Left renal pelvis (tissue), 4 donors: ENCODE results near the gene MEGF10. TPM values are rescaled to one million over a fixed set of nuclear protein-coding genes. Genes with fewer than 3 reads are reported as not detected.

Experiments used
- DNase-seq, 4 donors: peaks; one replicate each; pipeline ENCODE4 v3.0.0-alpha.2; 2013; ENCODE audit warnings: low read depth in 4 of 4, low spot score in 3 of 4
- polyA plus RNA-seq, 4 donors: library from polyadenylated mRNA; unstranded; fragments of 120-200 nt; gene quantifications; one replicate each; pipeline ENCODE4 v1.2.1, GENCODE V29; 2013; ENCODE audit not compliant: insufficient read length in 4 of 4

MEGF10 gene
- polyA plus RNA-seq, 4 donors = 0.76 to 1.7 (median 1.3) TPM

DNA sequence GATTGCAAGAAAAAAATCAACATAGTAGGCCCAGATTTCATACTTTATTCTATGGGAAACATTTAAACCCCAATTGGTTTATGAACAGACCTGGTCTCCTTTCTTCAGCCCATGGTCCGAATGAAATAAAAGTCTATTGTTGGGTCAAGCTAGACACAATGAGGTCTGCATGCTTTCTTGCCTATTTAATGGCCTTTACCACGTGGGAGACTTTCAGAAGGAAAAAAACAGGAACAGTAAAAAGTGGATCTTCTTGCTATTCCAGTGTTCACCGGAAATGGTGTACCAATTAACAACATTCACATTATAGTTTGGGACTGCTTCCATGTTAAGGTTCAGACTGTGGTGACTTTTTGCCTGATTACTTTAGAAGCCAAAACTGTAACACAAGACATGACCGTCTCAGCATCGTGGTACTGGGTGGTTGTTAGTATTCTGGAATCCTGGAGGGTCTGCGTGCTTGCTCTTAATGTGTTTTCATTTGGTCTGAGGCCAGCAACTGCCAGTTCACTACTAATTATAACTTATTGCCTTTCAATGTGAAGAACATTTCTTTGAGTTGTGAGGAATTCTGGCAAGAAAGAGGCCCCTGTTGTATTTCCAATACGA lies 141.5 kb downstream of the MEGF10 start:
- no peak for DNase-seq

DNA sequence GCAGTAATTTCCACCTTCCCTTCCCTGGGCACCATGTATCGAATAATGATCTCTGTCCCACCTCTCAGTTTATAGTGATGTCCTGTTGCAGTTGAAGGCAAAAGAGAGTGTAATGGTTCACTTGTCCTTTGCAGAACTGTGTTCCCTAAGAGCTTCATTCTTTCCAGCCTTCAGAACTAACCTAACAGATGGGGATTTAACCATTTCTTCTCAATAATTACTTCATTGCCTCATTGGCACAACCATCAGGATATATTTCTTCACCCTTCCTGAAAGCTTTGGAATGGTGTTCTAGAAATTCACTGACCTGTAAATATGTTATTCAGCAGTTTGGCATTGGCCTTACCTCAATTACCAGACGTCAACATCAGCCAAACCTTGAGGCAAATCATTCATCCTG lies 142.9 kb downstream of the MEGF10 start:
- DNase-seq = no peak

DNA sequence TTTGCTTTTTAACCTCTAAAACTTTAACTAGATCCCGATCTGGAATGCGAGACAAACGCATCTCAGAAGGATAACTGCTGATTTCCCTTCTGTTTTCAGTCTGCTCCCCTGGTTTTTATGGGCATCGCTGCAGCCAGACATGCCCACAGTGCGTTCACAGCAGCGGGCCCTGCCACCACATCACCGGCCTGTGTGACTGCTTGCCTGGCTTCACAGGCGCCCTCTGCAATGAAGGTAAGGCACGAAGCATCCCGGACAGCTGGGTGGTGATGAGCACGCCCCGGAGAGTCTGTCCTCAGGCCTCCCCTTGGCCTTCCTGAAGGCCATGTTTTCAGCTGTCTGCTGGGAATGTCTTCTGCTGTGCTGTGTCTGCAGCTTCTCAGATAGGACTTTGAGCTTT lies 144.0 kb downstream of the MEGF10 start:
- no peak for DNase-seq

DNA sequence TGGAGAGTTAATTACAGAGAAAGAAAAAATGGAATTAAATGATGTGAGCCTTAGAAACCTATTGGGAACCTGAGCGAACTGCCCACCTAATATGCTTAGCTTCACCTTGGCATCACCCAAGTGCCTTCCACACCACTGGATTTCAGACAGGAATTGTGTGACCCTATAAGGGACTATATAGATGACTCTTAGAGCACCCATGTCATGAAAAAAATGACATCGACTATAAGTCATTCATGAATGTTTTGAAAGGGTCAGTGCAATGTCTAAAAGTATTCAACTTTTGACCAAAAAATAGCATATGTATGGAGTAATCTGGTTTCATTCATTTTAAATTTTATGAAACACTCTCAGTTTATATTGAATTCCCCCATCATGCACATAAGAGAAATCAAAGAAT lies 145.2 kb downstream of the MEGF10 start:
- no peak for DNase-seq

DNA sequence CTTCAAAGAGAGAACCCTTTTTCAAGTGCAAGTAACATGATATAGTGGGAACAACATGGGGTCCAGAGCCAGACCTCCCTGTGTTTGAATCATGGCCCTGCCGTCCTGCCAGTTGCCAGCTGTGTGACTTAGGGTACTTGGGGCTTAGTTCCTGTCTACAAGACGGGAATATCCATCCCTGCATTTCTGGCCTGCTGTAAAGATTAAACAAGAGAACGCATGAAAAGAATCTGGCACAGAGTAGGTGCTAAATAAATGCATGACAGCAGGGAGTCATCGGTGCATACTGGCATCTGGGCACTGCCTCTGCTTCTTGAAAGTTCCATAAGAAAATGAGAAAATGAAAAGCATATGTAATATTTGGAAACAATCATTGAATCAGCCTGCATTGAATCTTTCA lies 149.0 kb downstream of the MEGF10 start:
- no peak for DNase-seq

DNA sequence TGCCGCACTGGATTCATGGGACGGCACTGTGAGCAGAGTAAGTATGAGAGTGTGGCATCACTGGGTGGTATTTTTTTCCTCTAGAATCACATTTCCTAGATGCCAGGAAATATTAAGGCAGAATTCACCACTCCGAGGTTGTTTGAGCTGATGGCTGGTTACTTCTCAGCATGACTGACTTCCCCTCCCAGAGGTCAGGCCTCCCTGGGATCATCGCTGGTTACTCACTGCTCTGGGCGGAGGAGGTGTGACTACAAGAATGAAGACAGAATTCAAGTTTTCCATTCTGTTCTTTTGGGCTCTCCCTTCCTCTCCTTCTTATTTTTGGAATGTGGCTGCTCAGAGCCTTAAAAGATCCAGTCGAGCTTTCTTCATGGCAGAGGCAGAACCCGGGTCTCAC lies 150.2 kb downstream of the MEGF10 start:
- DNase-seq = no peak

DNA sequence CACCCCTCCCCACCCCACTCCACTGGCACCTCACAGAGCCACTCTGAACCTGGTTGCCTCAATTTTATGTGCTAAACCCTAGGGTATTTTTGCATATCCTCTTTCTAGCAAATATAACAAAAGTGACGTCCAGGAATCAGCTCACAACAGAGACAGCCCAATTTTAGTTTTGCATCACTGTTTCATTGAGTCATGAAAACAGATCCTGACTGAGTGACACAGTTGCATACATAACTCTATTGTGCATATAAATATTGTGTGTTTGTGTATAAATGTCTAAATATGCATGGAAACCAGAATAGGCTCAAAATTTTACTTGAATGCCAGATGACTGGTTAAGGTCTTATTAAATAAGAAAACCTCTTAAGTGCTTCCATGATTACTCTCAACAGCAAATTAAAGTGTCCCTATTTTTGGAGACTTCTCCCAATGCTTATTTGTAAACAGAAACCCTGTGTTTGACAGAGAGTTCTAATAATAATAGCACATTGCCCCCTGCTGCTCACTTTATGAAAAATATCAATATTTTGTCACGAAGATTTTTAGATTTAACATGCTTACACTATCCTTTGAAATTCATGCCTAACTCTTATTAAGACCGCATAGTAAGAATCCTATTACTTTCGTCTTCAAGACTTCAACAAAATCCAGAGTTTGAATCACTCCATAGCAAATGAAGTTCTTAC lies 151.3 kb downstream of the MEGF10 start:
- DNase-seq = no peak

DNA sequence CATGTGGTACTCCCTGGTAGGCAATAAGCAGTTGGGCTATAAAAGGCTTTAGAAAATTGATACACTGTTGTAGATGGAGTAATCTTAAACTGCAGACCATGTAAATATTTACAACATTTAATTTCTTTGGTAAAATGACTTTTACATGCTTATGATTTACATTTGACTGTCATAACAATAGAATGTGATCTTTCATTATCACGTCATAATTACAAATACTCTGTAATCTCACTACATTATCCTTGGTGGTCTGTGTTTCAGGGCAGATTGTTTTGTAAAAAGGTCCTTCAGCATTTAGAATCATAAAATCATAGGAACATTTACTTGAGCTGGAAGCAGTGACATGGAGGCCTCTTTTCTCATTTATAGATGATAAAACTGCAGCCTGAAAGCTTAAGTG lies 153.6 kb downstream of the MEGF10 start:
- DNase-seq = no peak

DNA sequence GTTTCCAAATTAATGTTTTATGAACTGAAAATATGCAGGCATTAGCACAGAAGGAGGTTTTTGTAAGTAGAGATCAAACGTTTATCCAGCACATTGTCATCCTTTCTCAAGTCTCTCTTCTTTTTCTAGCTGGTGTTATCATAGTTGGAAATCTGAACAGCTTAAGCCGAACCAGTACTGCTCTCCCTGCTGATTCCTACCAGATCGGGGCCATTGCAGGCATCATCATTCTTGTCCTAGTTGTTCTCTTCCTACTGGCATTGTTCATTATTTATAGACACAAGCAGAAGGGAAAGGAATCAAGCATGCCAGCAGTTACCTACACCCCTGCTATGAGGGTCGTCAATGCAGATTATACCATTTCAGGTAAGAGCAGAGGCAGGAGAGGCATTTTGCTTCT lies 154.7 kb downstream of the MEGF10 start:
- DNase-seq = no peak

DNA sequence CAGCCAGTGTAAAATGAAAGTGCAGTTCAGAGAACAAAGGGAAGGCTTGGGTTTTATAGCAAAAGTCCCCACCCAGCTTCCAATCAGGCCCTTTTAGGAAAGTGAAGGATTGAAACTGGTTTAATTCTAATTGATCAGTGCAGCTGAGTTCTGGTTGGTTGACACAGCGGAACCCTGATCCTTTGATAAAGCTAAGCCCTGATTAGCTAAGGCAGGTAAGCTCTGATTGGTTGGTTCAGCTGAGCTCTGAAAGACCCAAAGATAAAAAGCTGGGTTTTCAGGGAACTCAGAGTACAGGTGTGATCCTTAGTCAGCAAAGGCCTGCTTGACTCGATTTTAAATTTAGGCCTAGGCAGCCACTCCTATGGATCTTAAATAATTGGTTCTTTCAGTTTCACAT lies 156.0 kb downstream of the MEGF10 start:
- no peak for DNase-seq

DNA sequence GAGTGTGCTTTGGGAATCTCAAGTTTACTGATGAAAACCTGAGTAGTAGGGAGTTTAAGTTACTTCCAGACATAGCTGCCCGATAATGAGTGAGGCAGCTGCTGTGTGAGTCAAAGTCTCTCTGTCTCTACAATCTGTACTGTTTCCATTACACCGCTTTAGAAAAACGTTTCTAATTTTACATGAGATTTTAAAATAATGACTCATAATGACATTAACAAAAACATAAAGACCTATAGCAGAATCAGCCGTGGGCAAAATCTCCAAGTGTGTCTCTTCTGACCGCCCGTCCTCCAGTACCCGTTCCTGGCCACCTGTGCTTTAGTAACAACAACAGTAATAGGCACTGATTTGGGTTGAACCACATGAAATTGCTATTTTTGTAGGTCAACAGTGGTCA lies 157.2 kb downstream of the MEGF10 start:
- DNase-seq = no peak

DNA sequence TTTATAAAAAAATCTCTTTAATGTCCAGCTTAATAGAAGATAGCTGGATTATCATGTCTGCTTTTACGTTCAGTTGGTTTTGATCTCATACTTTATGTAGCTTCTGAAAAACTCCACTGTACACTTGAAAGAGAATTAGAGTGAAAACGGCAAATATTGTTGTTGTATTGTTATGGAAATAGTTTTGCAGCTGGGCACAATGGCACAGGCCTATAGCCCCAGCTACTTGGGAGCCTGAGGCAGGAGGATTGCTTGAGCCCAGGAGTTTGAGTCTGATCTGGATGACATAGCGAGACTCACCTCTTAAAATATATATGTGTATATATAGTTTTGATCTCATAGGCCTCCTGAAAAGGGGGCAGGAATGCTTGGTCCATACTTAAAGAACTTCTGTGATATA lies 159.4 kb downstream of the MEGF10 start:
- no peak for DNase-seq

DNA sequence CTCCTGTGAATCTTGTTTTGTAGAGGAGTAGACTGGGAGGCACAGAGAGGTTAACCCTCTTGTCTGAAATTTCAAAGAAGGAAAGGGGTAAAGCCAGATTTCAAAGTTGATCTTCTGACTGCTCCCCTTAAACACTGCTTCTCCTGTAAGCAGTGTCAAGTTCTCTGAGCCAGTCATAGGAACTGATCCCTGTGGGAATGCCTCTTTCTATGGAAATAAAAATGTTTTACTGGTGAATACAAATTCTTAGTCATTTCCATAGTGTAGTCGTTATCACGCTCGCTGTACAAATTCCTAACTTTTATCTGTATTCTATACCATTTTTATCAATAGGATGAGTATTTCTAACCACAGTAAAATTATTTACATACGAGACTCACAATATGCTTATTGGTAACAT lies 160.5 kb downstream of the MEGF10 start:
- DNase-seq = no peak

DNA sequence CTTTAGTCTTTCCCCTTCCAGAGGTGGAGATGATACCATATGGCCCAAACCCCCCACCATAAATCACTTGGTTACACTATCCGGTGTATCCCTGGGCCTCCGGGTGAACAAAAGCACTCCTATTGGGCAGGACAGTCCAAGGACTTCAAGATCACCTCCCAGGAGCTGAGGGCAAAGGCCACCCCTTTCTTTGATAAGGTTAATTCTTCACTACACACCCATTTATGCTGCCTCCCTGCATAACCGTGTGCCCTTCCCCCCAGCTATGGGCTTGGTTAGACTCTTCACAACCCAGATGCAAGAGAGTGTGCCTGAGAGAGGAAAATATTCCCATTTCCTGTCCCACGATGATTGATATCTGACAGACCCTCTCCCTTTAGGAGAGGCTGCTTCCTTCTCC lies 162.0 kb downstream of the MEGF10 start:
- DNase-seq = no peak

DNA sequence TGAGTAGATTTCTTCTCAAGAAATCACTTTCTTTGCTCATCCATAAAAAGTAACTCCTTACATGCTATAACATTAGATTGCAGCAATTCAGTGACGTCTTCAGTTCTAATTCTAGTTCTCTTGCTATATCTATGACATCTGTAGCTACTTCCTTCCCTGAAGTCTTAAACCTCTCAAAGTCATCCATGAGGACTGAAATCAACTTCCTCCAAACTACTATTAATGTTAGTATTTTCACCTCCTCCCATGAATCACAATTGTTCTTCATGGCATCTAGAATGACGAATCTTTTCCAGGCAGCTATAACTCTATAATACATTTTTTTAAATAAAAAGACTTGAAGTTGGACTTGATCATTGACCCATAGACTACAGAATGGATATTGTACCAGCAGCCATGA lies 180.6 kb downstream of the MEGF10 start:
- no peak for DNase-seq

DNA sequence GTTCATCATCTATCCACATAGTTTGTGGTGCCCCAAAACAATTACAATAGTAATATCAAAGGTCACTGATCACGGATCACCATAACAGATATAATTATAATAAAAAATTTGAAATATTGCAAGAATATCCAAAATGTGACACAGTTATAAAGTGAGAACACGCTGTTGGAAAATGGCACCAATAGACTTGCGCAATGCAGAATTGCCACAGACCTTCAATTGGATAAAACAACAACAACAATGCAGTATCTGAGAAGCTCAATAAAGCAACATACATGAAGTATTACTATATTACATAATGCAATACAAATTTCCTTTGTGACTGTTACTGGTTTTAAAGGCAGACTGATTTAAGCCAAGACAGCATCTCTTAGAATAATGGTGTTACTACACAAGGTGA lies 182.1 kb downstream of the MEGF10 start:
- DNase-seq = no peak

DNA sequence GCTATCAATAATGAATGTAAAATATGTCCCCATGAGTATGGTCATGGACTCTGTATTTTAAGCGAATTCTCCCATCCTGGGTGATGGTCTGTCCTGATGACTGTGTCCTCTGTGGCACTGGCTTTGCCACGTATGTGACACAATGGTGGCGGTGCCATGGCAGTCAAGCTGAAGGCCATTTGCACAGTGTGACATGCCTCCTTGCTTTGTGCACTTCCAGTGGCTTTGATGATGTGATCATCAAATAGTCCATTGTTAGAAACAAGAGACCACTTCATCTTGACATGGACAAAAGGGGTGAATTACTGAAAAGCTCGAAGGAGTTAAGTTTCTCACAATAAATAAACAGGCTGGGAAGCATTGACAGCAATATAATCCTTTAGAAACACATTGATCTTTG lies 195.9 kb downstream of the MEGF10 start:
- DNase-seq = no peak

DNA sequence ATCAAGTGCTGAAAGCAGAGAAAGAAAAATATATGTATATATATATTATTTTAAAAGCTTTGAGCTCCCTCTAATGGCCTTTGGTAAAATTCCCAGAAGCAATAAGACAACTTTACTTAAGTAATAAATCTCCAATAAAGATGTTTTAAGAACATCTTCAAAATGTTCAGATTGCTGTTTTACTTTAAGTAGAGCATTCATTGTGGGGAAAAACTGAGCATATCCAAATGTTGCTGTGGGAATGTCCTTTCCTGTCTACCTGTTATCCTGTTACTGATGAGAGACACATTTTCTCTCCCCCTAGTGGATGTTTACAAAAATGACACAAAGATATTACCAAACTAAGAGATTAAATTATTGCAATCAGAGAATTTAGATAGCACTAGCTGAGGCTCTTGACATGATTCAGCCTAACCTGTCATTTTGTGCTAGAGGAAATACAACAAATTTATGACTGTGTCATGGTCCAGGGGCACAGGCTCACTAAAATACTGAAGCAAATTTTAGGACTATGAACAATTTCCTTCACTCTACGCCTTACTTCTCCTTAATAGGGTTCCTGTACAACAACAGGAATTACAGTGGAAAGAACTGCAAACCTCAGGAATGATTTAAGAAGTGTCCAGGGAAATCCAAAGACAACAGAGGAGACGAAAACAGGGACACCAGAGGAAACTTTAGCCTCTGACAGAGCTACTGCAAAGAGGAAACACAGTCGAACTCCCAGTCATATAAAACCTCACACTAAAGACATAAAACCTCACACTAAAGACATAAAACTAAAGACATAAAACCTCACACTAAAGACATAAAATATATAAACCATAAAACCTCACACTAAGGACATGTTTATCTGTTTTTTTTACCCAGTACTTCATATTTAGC lies 202.5 kb downstream of the MEGF10 start:
- peak; percentile 29 to 58 (median 38) for DNase-seq

DNA sequence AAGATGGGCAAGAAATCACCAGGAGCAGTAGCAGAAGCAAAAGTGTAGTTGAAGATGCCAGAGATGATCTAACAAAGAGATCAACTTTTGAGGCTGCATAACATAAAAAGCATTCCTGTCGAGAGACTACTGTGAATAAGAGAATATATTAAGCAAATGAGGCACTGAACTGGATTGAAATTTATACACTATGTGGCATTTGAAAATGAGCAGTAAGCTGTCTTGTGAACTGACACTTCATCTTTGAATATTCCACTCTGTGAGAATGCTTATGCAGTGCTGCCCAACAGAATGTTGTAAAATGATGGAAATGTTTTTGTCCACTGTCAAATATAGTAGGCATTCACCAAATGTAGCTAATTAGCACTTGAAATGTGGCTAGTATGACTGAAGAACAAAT lies 208.0 kb downstream of the MEGF10 start:
- no peak for DNase-seq

DNA sequence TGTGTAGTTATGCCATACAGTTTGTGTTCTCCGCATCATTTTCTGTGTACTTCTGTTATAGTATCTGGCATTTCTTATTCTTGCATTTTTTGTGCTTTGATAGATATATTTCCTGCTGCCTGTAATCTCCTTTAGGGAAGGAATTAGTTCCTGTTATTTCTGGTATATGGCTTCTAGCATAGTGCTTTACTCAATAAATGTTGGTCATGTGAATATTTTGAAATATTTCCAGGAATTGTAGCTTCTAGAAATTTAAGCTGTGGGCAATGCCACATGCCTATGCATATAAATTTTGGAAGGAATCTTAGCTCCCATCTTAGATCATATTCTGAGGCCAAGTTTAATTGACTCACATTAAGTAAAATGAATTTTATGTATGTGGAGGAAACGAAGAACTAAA lies 215.3 kb downstream of the MEGF10 start:
- DNase-seq = no peak

DNA sequence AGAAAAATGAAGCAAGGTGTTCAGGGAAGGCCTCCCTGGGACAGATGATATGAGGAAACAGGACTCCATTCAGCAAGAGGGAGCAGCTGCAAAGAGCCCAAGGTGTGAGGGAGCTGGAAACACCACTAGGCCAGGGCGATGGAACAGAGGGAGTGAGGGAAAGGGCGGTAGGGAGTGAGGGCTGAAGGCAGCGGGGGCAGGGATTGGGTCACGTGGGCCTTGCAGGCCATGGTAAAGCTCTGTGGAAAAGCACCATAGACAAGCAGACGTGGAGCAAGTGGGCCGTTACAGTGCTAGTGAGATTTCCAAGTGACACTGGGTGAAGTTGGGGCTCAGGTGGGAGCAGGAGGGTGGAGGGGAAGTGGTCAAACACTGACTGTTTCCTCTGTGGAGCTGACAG lies 216.0 kb downstream of the MEGF10 start:
- no peak for DNase-seq
